HCT116 (cell line): ENCODE measurements around the gene MCC. TPM values are rescaled to one million over a fixed set of nuclear protein-coding genes. Genes with fewer than 3 reads are reported as not detected.

Experiments
- ATAC-seq: fragments of 200-7000 bp; cut with Tn5 transposase; 2 replicates; pipeline ENCODE4 v1.9.1; 2020; ENCODE audit warnings: mild to moderate bottlenecking, moderate library complexity
- BruUV-seq: library from RNA; stranded (reverse); fragments of 400-500 nt; replicated peaks from 2 replicates; lab custom pipeline; 2021; lab: Mats Ljungman, UMichigan
- CTCF ChIA-PET: fragments of 300-600 bp; sonication (Branson Sonifier 250); formaldehyde crosslinking; loops from one replicate; lab custom pipeline; 2021; ENCODE audit warnings: antibody characterized with exemption; lab: Charles Lee
- POLR2A ChIA-PET: fragments of 300-600, 350-600 bp; sonication (Branson Sonifier 250); formaldehyde crosslinking; loops from one replicate; lab custom pipeline; 2021; ENCODE audit warnings: antibody characterized with exemption; lab: Charles Lee
- RAD21 ChIA-PET, 2 experiments: fragments of 300-600 bp; sonication (Branson Sonifier 250); formaldehyde crosslinking; loops; one replicate each; lab custom pipeline; 2023; ENCODE audit warnings: low total read pairs in 2 of 2; ENCODE audit not compliant: uncharacterized antibody in 2 of 2, unreplicated experiment in 2 of 2, low non-redundant PET in 1 of 2; lab: Charles Lee
- DNase-seq: peaks from one replicate; pipeline ENCODE4 v3.0.0-alpha.2; 2010; ENCODE audit warnings: low read depth, low spot score
- H2AFZ ChIP-seq: fragments of 200-600 bp; shearing (Covaris generic), sonication (generic); 2 replicates; pipeline ENCODE4 v1.6.1; 2017; ENCODE audit warnings: low read depth, mixed run types, mixed read lengths, antibody characterized with exemption, low read length; ENCODE audit not compliant: poor library complexity, severe bottlenecking
- H3K27ac ChIP-seq: 2 replicates; pipeline ENCODE4 v1.5.1; 2012; ENCODE audit warnings: low read depth, low read length
- H3K27me3 ChIP-seq: fragments of 200-600 bp; sonication (generic); 2 replicates; pipeline ENCODE4 v1.6.1; 2016; ENCODE audit warnings: mixed run types, low read length, mixed read lengths; ENCODE audit not compliant: insufficient read depth
- H3K36me3 ChIP-seq, 2 experiments: fragments of 200-500 bp in 1 of 2; fragments of 200-600 bp in 1 of 2; sonication (Bioruptor generic) in 1 of 2; sonication (generic) in 1 of 2; 2 replicates each; pipeline versions ENCODE4 v1.5.1 to v1.6.1; 2014 to 2016; ENCODE audit warnings: low read length in 2 of 2, inconsistent platforms in 1 of 2, mixed read lengths in 1 of 2, mixed run types in 1 of 2; ENCODE audit not compliant: insufficient read depth in 2 of 2, control insufficient read depth in 1 of 2
- H3K4me1 ChIP-seq, 2 experiments: fragments of 200-600 bp in 1 of 2; sonication (generic) in 1 of 2; 2 replicates each; pipeline versions ENCODE4 v1.5.1 to v1.6.1; 2012 to 2017; ENCODE audit warnings: low read length in 2 of 2, inconsistent platforms in 1 of 2, mild to moderate bottlenecking in 1 of 2, mixed read lengths in 1 of 2, mixed run types in 1 of 2, moderate library complexity in 1 of 2; ENCODE audit not compliant: insufficient read depth in 2 of 2, control insufficient read depth in 1 of 2
- H3K4me2 ChIP-seq: fragments of 200-600 bp; sonication (generic); 2 replicates; pipeline ENCODE4 v1.6.1; 2017; ENCODE audit warnings: mixed run types, low read length, mixed read lengths
- H3K4me3 ChIP-seq, 2 experiments: fragments of 200-600 bp in 1 of 2; sonication (generic) in 1 of 2; replicated peaks in 1 of 2; 2 replicates each; pipeline ENCODE4 v1.5.1; 2011 to 2016; ENCODE audit warnings: low read length in 2 of 2, control low read depth in 1 of 2, low read depth in 1 of 2, mild to moderate bottlenecking in 1 of 2, mixed read lengths in 1 of 2, mixed run types in 1 of 2
- H3K79me2 ChIP-seq: fragments of 200-600 bp; sonication (generic); 2 replicates; pipeline ENCODE4 v1.6.1; 2017; ENCODE audit warnings: mild to moderate bottlenecking, mixed run types, low read length, moderate library complexity, mixed read lengths; ENCODE audit not compliant: insufficient read depth
- H3K9ac ChIP-seq: fragments of 200-600 bp; sonication (generic); 2 replicates; pipeline ENCODE4 v1.6.1; 2016; ENCODE audit warnings: low read length, mixed read lengths
- H3K9me2 ChIP-seq: fragments of 200-600 bp; sonication (generic), shearing (Covaris generic); 2 replicates; pipeline ENCODE4 v1.6.1; 2017; ENCODE audit warnings: mixed run types, mild to moderate bottlenecking, moderate library complexity; ENCODE audit not compliant: insufficient read depth
- H3K9me3 ChIP-seq, 2 experiments: fragments of 200-500 bp in 1 of 2; fragments of 200-600 bp in 1 of 2; sonication (Bioruptor generic) in 1 of 2; sonication (generic) in 1 of 2; 2 replicates each; pipeline ENCODE4 v1.6.1; 2014 to 2017; ENCODE audit warnings: low read length in 2 of 2, mixed read lengths in 2 of 2, inconsistent platforms in 1 of 2, low read depth in 1 of 2, mild to moderate bottlenecking in 1 of 2, mixed run types in 1 of 2, moderate library complexity in 1 of 2; ENCODE audit not compliant: control insufficient read depth in 1 of 2, insufficient read depth in 1 of 2
- H4K20me1 ChIP-seq: fragments of 200-600 bp; sonication (generic), shearing (Covaris generic); 2 replicates; pipeline ENCODE4 v1.6.1; 2017; ENCODE audit warnings: mixed run types, mild to moderate bottlenecking, moderate library complexity; ENCODE audit not compliant: insufficient read depth
- CBX3 ChIP-seq: IDR thresholded peaks from 2 replicates; pipeline ENCODE4 v1.6.1; 2012; ENCODE audit warnings: low read depth
- CEBPB ChIP-seq: IDR thresholded peaks from 2 replicates; pipeline ENCODE4 v1.6.1; 2012; ENCODE audit warnings: low read depth
- EGR1 ChIP-seq: IDR thresholded peaks from 2 replicates; pipeline ENCODE4 v1.6.1; 2012; ENCODE audit warnings: low read depth
- ELF1 ChIP-seq: IDR thresholded peaks from 2 replicates; pipeline ENCODE4 v1.6.1; 2012; ENCODE audit warnings: low read depth, borderline replicate concordance
- EZH2 ChIP-seq: fragments of 200-600 bp; sonication (generic); IDR thresholded peaks from 2 replicates; pipeline ENCODE4 v1.6.1; 2017; ENCODE audit warnings: antibody characterized with exemption, mixed run types
- EZH2phosphoT487 ChIP-seq: fragments of 200-600 bp; IDR thresholded peaks from 2 replicates; pipeline ENCODE4 v1.6.1; 2018; ENCODE audit warnings: antibody characterized with exemption, borderline replicate concordance
- POLR2A ChIP-seq: IDR thresholded peaks from 2 replicates; pipeline ENCODE4 v1.7.0; 2011; ENCODE audit warnings: borderline replicate concordance; ENCODE audit not compliant: insufficient read depth, insufficient read length; ENCODE audit errors: extremely low read depth
- POLR2AphosphoS5 ChIP-seq: IDR thresholded peaks from 2 replicates; pipeline ENCODE4 v1.6.1; 2011; ENCODE audit warnings: mild to moderate bottlenecking, low read depth, low read length, moderate library complexity
- RAD21 ChIP-seq: IDR thresholded peaks from 2 replicates; pipeline ENCODE4 v1.6.1; 2012; ENCODE audit warnings: low read depth, mild to moderate bottlenecking
- SIN3A ChIP-seq: IDR thresholded peaks from 2 replicates; pipeline ENCODE4 v1.6.1; 2012; ENCODE audit warnings: low read depth
- SRF ChIP-seq: IDR thresholded peaks from 2 replicates; pipeline ENCODE4 v1.6.1; 2012; ENCODE audit warnings: low read depth
- TCF7L2 ChIP-seq: IDR thresholded peaks from 2 replicates; pipeline ENCODE4 v1.7.0; 2011; ENCODE audit warnings: borderline replicate concordance, inconsistent platforms; ENCODE audit not compliant: insufficient read depth, insufficient read length; ENCODE audit errors: extremely low read depth
- YY1 ChIP-seq: IDR thresholded peaks from 2 replicates; pipeline ENCODE4 v1.6.1; 2011; ENCODE audit warnings: low read length, low read depth, moderate library complexity, mild to moderate bottlenecking; ENCODE audit not compliant: insufficient replicate concordance; ENCODE audit errors: extremely low read depth
- ZFX ChIP-seq: fragments of 450-650 bp; IDR thresholded peaks from 2 replicates; pipeline ENCODE4 v1.6.1; 2017
- intact Hi-C: fragments of 100-400 bp; cut with micrococcal nuclease; formaldehyde crosslinking; loops from 2 replicates; pipeline ENCODE4 v1.10.0; 2022
- total RNA-seq: library from RNA; stranded (reverse); gene quantifications from one replicate; pipeline ENCODE4 v1.2.1, GENCODE V29; 2021; ENCODE audit not compliant: unreplicated experiment
- TF ChIP-seq, protein P1 (sequence below), 3 experiments: fragments of 200-600 bp in 1 of 3; sonication (generic) in 1 of 3; IDR thresholded peaks in 2 of 3; conservative IDR thresholded peaks in 1 of 3; 2 replicates each; pipeline ENCODE4 v1.5.1; 2012 to 2017; ENCODE audit warnings: low read depth in 2 of 3, low read length in 2 of 3, antibody characterized with exemption in 1 of 3, borderline replicate concordance in 1 of 3, control low read depth in 1 of 3, mild to moderate bottlenecking in 1 of 3, mixed read lengths in 1 of 3, mixed run types in 1 of 3, moderate library complexity in 1 of 3; ENCODE audit not compliant: insufficient read depth in 1 of 3
- TF ChIP-seq, protein P2 (sequence below): IDR thresholded peaks from 2 replicates; pipeline ENCODE4 v1.6.1; 2012
- TF ChIP-seq, protein P3 (sequence below): IDR thresholded peaks from 2 replicates; pipeline ENCODE4 v1.6.1; 2011; ENCODE audit warnings: mild to moderate bottlenecking, low read length, moderate library complexity; ENCODE audit not compliant: insufficient replicate concordance; ENCODE audit errors: extremely low read depth
- TF ChIP-seq, protein P4 (sequence below): IDR thresholded peaks from 2 replicates; pipeline ENCODE4 v1.6.1; 2012; ENCODE audit warnings: low read depth

The MCC gene
- total RNA-seq, 1 experiment from 2014 or later, result 20.1 TPM

DNA sequence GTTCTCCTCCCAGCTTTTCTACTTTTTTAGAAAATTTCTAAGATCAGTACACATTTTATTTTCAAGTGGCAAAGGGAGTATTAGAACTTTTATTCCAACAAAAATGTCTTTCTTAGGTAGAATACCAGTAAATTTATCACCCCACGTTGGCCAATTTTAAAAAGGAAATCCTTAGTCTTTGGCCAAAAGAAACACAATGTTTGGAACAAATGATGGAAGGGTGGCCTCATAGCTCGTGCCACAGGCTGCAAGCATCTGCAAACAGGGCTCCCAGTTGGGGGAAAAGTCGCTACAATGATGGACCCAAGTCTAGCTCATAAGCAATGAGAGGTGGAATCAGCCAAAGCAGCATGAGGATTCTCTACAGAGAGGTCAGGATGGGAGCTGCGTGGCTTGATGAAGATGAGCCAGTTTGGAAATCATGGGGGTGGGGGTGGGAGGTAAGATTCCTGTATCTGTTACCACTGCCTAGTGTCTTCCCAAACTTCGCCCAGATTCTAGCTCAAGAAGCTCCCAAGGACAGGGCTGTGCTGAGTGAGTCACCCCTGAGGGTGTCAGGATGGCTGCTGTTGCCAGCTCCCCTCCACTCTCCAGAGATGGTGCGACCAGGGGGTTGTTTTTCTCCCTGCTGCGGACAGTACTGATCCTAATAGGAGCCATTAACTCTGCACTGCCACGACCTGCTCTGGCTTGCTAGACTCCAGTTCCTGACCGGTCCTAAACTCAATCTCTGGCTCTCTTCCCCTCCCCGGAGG, 436.0 kb downstream of the MCC start:
- H3K9ac ChIP-seq, result no peak overlapping the region
- no peaks in the 10 kb centered on the region for H3K79me2 ChIP-seq
- H3K9me3 ChIP-seq, result no peaks in the 10 kb centered on the region
- H2AFZ ChIP-seq, result no peak overlapping the region
- ChIA-PET POLR2A (no interaction called here), RAD21 (no interaction called here), CTCF (interaction anchor here (0.6 to 1.3 kb wide), 2 partner anchors 269 to 560 kb away, joined by 3 read pairs; no protein-coding TSS in a partner anchor)
- H3K27ac ChIP-seq, result no peak overlapping the region
- 0 out of 4 replicates have a peak, but pooled peaks cover 0 to 4% of the 10 kb centered on the region in 2 experiments for H3K36me3 ChIP-seq
- no peak overlapping the region for H3K4me3 ChIP-seq
- TF ChIP-seq POLR2AphosphoS5 (no peak), SRF (no peak), RAD21 (no peak), POLR2A (no peak), TCF7L2 (no peak), EZH2 (no peak), SIN3A (no peak), EGR1 (no peak), CEBPB (no peak), EZH2phosphoT487 (no peak), CBX3 (no peak), ZFX (no peak), YY1 (no peak), ELF1 (no peak)
- TF ChIP-seq, protein P1, sequence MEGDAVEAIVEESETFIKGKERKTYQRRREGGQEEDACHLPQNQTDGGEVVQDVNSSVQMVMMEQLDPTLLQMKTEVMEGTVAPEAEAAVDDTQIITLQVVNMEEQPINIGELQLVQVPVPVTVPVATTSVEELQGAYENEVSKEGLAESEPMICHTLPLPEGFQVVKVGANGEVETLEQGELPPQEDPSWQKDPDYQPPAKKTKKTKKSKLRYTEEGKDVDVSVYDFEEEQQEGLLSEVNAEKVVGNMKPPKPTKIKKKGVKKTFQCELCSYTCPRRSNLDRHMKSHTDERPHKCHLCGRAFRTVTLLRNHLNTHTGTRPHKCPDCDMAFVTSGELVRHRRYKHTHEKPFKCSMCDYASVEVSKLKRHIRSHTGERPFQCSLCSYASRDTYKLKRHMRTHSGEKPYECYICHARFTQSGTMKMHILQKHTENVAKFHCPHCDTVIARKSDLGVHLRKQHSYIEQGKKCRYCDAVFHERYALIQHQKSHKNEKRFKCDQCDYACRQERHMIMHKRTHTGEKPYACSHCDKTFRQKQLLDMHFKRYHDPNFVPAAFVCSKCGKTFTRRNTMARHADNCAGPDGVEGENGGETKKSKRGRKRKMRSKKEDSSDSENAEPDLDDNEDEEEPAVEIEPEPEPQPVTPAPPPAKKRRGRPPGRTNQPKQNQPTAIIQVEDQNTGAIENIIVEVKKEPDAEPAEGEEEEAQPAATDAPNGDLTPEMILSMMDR (IDR thresholded peaks at IDR 0.05 in 2 of 3, conservative IDR thresholded peaks at IDR 0.05 in 1 of 3; ENCODE audit: borderline replicate concordance in 1 of 3, insufficient read depth in 1 of 3, low read depth in 2 of 3, low read length in 2 of 3), result no peak
- TF ChIP-seq, protein P2, sequence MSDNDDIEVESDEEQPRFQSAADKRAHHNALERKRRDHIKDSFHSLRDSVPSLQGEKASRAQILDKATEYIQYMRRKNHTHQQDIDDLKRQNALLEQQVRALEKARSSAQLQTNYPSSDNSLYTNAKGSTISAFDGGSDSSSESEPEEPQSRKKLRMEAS, result no peak
- TF ChIP-seq, protein P3, sequence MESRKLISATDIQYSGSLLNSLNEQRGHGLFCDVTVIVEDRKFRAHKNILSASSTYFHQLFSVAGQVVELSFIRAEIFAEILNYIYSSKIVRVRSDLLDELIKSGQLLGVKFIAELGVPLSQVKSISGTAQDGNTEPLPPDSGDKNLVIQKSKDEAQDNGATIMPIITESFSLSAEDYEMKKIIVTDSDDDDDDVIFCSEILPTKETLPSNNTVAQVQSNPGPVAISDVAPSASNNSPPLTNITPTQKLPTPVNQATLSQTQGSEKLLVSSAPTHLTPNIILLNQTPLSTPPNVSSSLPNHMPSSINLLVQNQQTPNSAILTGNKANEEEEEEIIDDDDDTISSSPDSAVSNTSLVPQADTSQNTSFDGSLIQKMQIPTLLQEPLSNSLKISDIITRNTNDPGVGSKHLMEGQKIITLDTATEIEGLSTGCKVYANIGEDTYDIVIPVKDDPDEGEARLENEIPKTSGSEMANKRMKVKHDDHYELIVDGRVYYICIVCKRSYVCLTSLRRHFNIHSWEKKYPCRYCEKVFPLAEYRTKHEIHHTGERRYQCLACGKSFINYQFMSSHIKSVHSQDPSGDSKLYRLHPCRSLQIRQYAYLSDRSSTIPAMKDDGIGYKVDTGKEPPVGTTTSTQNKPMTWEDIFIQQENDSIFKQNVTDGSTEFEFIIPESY, result no peak
- TF ChIP-seq, protein P4, sequence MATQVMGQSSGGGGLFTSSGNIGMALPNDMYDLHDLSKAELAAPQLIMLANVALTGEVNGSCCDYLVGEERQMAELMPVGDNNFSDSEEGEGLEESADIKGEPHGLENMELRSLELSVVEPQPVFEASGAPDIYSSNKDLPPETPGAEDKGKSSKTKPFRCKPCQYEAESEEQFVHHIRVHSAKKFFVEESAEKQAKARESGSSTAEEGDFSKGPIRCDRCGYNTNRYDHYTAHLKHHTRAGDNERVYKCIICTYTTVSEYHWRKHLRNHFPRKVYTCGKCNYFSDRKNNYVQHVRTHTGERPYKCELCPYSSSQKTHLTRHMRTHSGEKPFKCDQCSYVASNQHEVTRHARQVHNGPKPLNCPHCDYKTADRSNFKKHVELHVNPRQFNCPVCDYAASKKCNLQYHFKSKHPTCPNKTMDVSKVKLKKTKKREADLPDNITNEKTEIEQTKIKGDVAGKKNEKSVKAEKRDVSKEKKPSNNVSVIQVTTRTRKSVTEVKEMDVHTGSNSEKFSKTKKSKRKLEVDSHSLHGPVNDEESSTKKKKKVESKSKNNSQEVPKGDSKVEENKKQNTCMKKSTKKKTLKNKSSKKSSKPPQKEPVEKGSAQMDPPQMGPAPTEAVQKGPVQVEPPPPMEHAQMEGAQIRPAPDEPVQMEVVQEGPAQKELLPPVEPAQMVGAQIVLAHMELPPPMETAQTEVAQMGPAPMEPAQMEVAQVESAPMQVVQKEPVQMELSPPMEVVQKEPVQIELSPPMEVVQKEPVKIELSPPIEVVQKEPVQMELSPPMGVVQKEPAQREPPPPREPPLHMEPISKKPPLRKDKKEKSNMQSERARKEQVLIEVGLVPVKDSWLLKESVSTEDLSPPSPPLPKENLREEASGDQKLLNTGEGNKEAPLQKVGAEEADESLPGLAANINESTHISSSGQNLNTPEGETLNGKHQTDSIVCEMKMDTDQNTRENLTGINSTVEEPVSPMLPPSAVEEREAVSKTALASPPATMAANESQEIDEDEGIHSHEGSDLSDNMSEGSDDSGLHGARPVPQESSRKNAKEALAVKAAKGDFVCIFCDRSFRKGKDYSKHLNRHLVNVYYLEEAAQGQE, result no peak
- H3K9me2 ChIP-seq, result no peaks in the 10 kb centered on the region
- H3K27me3 ChIP-seq, result no peaks in the 10 kb centered on the region
- DNase-seq (no peak), ATAC-seq (no peak)
- BruUV-seq, result no TSS peak
- H3K4me2 ChIP-seq, result no peak overlapping the region
- no peaks in the 10 kb centered on the region for H4K20me1 ChIP-seq
- intact Hi-C loops, result no loop called here
- H3K4me1 ChIP-seq, result peaks cover 3 to 12% of the 10 kb centered on the region in 2 experiments; a peak in 3 of 4 replicates
